COLO829 (cell line): ENCODE measurements around the gene TEX36.
"Not testable (repeated sequence)": the region's sequence is repeated elsewhere in the genome, so short reads cannot be mapped to it uniquely, and the experiment has no call there.

Source experiments
- DNase-seq: peaks from one replicate; pipeline ENCODE4 v3.0.0; 2012; ENCODE audit warnings: low spot score

The TEX36 gene

DNA sequence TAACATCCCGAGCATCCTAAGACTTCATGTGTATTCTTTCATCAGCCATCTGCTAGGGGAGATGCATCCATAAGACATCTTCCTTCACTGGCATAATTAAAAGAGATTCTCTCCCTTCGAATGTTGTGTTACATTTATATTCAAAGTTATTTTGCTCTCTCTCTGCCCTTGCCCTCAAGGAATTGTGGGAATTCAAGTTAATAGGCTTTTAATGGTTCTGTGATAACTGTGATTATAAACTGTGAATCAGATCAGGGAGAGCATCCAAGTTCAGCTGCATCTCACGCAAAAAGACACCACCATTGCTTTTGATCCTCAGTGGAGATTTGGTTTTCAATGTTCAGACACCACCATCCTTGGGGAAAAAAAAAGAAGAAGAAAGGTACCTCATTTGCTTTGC is 9.2 kb upstream of the TEX36 start:
- DNase-seq = no peak

GRCh38 chr10:125691160-125691981 is 8.4 kb upstream of the TEX36 start:
- DNase-seq = no peak

DNA sequence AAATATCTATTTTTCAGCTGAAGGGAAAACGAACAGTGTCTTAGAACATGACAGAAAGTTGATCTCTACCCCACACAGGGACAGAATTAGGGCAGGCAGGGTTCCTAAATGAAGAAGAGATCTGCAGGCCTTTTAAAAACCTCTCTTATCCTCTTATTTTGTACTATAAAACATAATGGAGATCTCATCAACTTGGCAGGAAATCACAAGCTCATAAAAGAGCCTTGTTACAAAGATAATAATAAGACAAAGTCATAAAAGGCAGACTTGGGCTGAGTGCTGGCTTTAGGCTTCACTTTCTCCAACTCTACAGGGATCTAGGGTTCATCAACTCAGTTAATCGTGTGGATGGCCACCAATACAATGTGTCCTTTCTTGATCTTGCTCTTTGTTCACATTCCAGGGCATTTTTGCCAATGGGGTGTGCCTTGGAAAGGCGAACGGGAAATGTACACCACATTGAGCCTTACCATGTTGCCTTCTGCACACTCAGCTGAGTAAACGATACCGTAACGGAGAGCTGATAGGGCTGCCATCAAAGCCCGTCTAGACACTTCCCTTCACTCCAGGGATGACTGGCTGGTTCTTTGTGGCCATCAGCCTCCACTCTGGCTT is 7.1 kb upstream of the TEX36 start:
- no peak for DNase-seq

- DNase-seq = no peak
Measured at GRCh38 chr10:125687507-125688185, 4.7 kb upstream of the TEX36 start.

- no peak for DNase-seq
Measured at GRCh38 chr10:125684581-125684980, 1.6 kb upstream of the TEX36 start.

DNA sequence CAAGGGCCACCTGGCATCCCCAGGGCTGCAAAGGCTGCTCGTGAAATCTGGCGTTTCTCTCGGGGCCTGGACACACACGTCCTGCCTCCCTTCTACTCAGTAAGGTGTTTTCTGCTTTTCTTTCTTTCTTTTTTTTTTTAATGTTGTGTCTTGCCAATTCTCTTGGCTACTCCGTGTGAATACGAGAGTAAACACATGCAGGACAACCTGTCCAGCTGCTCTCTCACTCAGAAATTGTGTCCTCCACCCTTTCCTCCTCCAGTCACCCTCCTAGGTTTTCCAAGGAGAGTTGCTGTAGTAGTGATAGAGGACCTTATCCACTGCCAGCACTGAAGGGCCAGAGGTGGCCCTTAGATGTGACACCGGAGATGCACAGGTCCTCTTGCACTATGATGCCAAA is 858 bp upstream of the TEX36 start:
- no peak for DNase-seq

- DNase-seq = no peak
Measured at GRCh38 chr10:125679436-125679835, 3.5 kb downstream of the TEX36 start.

DNA sequence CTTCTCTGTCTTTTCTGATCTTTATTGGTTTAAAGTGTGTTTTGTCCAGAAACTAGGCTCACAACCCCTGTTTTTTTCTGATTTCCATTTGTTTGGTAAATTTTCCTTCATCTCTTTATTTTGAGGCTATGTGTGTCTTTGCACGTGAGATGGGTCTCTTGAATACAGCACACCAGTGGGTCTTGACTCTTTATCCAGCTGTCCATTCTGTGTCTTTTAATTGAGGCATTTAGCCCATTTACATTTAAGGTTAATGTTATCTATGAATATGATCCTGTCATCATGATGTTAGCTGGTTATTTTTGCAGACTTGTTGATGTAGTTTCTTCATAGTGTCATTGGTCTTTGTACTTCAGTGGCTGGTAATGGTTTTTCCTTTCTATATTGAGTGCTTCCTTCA is 10.1 kb downstream of the TEX36 start:
- no peak for DNase-seq

DNA sequence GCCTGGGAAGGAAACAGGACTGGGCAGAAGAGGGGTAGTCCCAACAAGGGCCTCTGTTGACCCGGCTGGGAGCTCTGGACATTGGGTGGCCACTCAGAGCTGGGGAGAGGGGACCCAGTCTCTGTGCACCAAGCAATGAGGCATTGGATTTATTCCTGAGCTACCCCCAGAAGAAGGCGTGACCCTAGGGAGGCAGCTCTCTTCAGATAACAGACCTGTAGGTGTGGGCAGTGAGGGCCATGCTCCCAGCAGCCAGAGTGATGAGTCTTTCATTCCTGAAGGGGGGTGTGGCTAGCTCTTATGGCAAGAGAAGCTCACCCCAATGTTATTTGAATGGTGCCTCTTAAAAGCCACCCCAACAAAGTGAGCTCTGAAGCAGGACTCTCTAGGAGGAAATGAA is 20.4 kb downstream of the TEX36 start:
- no peak for DNase-seq

DNA sequence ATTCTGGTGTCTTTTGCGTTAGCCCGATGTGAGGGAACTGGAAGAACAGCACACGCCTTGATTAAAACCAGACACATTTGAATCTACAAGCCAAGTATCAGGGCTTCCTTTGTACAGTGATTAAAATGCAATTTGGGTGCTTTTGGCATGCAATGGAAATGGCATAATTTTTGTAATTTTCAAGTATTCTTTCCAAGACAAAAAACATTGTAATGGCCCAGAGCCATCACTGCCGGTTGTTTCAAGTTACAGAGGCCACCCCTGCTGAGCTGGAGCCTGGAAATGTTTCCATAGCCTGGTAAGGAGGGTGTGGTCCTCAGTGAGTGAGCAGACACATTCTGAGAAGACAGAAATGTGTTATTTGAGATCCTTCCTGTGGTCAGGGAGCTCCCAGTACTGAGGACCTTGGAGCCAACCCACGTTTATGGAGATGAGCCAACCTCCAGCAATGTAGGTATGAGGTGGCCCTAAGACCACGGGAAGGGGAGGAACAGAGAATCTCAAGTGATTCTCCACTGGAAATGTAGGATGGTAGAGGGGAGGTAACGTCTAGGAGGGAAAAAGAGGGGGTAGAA is 20.9 kb downstream of the TEX36 start:
- DNase-seq = no peak

DNA sequence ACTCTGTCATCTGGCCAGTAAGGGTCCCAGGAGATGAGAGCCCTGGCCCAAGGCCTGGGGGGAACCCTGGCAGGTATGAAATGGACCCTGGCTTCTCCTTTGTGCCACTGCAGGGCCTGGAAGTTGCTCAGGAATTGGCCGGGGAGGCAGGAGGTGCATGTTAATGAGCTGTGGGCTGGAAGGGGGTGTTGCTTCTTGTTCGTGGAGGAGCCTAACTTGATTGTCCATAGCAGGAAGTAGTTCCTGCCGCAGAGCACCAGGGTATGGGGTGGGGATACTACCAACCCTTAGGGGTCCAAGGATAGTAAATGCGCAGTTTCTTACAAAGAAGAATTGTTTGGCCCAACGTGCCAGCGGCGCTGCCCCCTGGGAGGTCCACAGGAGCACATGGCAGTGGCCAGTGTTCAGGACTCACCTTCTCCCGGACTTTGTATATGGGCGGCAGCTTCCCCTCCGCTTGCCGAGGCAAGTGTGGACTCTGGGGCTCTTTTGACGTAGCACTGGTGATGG is 21.5 kb downstream of the TEX36 start:
- no peak for DNase-seq

GRCh38 chr10:125659071-125659470 is 23.9 kb downstream of the TEX36 start:
- no peak for DNase-seq

DNA sequence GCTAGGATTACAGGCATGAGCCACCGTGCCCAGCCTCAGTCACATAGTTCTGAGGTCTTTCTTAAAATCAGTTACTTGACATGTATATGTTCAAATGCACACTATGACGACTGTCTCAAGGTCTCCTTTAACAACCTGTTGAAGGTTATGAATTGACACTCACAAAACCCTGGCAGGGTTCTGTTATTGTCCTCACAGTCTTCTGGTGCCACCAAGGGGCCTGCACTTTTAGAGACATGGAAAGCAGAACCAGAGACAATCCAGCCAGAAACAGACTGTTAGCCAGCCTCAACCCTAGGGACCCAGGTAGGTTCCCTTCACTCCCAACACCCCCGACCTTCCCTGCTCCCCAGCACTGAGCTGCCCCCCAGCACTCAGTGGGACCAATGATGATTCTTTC is 26.4 kb downstream of the TEX36 start:
- DNase-seq = no peak

DNA sequence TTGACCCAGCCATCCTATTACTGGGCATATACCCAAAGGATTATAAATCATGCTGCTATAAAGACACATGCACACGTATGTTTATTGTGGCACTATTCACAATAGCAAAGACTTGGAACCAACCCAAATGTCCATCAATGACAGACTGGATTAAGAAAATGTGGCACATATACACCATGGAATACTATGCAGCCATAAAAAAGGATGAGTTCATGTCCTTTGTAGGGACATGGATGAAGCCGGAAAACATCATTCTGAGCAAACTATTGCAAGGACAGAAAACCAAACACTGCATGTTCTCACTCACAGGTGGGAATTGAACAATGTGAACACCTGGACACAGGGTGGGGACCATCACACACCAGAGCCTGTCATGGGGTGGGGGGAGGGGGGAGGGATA is 29.9 kb downstream of the TEX36 start:
- not testable (repeated sequence) for DNase-seq

GRCh38 chr10:125646311-125646710 is 36.7 kb downstream of the TEX36 start:
- DNase-seq = no peak

DNA sequence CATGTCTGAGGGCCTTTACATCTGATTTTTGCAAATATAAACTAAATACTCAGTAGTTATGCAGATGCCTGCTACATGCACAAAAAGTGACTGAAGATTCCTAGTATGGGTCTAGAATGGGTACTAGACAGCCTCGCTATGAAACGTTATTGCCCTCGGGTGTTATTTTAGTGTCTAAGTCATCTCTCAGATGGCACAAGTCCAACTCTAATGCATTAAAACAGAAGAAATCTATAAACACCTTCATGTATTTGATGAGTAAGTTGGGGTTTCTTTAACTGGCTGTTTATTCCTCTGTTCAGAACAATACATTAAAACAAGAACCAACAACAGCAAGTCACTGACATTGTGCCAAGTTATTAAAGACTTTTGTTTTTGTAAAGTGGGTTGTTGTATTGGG is 41.6 kb downstream of the TEX36 start:
- DNase-seq = no peak

GRCh38 chr10:125640653-125641052 is 42.3 kb downstream of the TEX36 start:
- DNase-seq = no peak

GRCh38 chr10:125639846-125640245 is 43.1 kb downstream of the TEX36 start:
- DNase-seq = no peak

DNA sequence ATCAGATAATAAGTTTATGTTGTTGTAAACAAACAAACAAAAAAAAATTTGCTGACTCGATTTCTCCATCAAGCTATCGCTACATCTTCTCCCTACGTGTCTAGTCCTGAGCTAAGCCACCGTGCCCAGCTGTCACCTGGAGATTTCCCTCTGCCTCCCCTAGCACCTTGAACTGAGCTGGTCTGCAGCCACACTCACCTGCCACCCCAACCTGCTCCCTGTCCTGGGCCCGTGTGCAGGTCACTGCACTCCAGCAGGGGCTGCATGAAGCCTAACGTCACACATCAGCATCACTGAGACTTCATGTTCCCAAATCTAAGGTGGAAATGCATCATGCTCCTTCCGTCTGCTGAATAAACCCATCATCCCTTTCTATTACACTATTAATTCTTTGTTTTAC is 44.4 kb downstream of the TEX36 start:
- no peak for DNase-seq

DNA sequence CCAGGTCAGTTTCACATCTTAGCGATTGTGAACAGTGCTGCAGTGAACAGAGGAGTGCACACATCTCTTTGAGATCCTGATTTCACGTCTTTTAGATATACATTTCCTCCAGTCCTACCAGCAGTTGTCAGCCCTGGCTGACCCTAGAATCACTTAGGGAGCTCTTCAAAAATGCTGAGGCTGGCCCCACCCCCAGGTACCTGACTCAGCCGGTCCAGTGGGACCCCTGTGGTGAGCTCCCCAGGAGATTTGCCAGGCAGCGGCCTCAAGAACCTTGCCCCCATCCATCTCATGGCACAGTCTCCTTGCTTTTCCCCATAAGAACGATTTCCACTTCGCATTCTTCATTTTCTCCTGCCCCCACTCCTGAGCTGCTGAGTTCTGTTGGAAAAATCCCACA is 45.5 kb downstream of the TEX36 start:
- no peak for DNase-seq

GRCh38 chr10:125634606-125635005 is 48.4 kb downstream of the TEX36 start:
- no peak for DNase-seq

DNA sequence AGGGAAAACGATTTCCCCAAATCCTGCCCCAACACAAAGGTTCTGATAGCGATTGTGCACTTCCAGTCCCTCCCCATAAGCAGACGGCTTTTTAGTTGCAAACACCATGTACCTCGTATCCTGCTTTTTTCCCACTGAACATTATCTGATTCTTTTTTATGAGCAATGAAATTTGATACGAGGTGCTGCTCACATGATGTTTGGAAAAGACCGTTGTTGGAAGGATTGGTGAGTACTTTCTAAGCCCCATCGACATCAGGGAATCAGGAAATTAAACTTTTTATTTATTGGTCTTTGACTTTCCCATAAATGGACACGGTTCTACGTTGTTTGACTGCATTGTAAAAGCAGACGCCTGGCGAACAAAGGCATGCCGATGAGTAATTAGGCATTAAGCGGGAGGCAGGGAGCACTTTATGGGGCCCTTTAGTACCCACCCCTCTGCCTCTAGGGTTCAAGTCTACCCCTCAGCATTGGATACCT is 49.4 kb downstream of the TEX36 start:
- no peak for DNase-seq

DNA sequence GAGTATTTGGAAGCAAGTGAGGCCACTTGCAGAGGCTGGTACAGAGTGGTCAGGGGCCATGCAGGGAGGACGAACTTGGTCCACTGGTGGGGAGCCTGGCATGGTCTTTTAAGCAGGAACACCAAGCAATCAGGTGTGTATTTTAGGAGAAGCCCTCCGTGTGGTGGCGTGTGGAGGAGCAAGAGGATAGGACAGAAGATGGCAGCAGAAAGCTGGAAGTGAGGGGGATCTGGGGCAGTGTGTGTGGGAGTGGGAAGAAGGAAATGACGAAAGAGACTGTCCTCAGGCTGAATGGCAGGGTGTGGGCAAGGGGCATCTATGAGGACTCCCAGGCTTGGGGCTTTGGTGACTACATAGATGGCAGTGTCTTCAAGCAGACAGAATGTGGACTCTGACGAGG is 51.2 kb downstream of the TEX36 start:
- no peak for DNase-seq
